EL (cell line): ENCODE results near the gene COL8A1.
A peak's percentile ranks its signal among the peaks of the same experiment; 100 is the strongest.
"Not testable (repeated sequence)": the region's sequence is repeated elsewhere in the genome, so short reads cannot be mapped to it uniquely, and the experiment has no call there.

ENCODE experiments used
- DNase-seq: peaks from one replicate; pipeline ENCODE4 v3.0.0-alpha.2; 2016

Gene COL8A1

GRCh38 chr3:99638167-99638948 is at the start of gene COL8A1:
Gene COL8A1, plus strand, starts transcription at chr3:99638594. Its CDS starts 152,089 bp downstream, at chr3:99790683.
- peak; percentile 91 for DNase-seq

DNA sequence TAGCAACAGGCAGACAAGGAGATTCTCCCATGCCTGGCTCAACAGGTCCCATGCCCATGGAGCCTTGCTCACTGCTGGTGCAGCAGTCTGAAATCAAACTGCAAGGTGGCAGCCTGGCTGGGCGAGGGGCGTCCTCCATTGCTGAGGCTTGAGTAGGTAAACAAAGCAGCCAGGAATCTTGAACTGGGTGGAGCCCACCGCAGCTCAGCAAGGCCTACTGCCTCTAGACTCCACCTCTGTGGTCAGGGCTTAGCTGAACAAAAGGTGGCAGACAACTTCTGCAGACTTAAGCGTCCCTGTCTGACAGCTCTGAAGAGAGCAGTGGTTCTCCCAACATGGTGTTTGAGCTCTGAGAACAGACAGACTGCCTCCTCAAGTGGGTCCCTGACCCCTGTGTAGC is 49.2 kb upstream of the COL8A1 start:
- not testable (repeated sequence) for DNase-seq

DNA sequence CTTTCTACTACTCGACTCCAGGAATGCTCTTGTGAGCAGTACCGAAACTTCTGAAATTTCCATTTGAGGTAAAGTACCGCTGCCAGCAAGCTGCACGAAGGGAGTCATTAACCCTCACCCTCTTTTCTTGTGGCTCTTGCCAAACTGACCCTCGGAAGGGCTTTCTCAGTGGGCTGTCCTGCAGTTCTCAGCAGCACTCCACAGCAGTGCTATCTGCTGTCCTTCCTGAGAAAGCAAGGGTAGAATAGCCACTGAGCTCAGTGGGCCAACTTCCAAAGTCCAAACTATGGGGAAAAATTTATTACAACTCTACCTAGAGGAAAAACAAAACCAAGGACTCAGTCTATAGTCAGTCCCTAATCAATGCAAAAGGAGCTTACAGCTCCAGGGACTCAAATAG is 38.5 kb upstream of the COL8A1 start:
- no peak for DNase-seq

GRCh38 chr3:99601515-99601914 is 36.9 kb upstream of the COL8A1 start:
- no peak for DNase-seq

DNA sequence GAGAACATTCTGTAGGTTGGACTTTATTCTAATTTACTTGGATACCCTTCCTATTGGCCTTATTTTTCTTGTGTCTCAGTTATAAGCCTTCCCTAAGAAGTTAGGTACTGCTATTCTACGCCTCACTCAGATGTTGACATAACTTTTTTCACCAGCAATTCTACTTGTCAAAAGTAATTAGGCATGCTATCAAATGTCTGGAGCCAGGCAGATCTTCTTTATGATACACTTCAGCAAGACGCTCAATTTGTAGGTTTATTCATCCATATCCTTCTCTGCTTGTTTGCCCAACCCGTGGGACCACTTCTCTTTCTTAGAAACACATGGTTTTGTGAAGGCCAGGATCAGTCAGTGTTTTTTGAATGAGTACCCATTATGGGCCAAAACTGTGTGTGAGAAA is 36.2 kb upstream of the COL8A1 start:
- no peak for DNase-seq

- DNase-seq, result no peak
These were observed 31.2 kb upstream of the COL8A1 start for GRCh38 chr3:99607151-99607550.

DNA sequence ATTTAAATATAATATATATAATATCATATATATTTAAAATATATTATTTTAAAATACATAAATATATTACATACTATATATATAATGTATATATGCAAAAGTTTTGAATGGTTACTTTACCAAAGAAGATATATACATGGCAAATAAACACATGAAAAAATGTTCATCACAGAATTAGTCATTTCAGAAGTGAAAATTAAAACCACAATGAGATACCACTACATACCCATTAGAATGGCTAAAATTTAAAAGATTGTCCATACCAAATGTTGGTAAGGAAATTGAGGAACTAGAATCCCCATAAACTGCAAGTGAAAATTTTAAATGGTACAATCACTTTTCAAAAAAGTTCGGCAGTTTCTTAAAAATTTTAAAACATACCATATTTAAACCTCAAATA is 23.6 kb upstream of the COL8A1 start:
- DNase-seq, result no peak

- DNase-seq, result peak; percentile 41
These were observed 18.2 kb upstream of the COL8A1 start for GRCh38 chr3:99620077-99620767.

DNA sequence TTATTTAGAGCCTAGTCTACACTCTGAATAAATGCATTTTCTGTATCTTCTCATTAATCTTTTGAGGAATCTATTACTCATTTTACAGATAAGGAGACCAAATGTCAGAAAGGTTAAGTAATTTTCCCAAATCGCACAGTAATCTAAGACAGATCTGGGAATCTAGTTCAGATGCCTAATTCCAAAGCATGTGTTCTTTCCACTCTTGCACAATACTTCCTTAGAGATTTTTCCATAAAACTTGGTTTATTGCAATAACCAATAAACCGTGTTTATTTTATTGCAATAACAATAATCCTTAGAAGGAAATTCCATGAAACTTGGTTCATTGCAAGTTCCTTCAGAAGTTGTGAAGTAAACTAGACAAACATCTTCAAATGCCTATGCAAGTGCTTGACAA is 17.4 kb upstream of the COL8A1 start:
- peak; percentile 63 for DNase-seq

DNA sequence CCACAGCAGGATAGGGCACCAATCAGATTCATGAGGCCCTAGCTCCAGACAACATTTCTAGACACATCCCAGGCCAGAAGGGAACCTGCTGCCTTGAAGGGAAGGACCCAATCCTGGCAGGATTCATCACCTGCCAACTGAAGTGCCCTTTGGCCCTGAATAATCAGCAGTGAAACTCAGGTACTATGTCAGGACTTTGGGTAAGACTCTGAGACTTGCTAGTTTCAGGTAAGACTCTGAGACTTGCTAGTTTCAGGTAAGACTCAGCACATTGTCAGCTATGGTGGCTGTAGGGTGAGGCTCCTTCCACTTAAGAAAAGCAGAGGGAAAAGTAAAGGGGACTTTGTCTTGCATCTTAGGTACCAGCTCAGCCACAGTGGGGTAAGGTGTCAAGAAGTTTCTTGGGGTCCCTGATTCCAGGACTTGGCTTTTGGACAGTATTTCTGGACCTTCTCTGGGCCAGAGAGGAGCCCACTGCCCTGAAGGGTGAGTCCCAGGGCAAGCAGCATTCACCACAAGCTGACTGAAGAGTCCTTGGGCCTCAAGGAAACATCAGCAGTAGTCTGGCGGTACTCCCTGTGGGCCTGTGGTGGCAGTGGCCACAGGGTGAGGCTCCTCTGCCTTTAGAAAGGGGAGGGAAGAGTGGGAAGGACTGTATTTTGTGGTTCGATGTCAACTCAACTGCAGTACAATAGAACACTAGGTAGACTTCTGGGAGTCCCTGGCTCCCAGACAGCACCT is 13.7 kb upstream of the COL8A1 start:
- DNase-seq, result no peak

DNA sequence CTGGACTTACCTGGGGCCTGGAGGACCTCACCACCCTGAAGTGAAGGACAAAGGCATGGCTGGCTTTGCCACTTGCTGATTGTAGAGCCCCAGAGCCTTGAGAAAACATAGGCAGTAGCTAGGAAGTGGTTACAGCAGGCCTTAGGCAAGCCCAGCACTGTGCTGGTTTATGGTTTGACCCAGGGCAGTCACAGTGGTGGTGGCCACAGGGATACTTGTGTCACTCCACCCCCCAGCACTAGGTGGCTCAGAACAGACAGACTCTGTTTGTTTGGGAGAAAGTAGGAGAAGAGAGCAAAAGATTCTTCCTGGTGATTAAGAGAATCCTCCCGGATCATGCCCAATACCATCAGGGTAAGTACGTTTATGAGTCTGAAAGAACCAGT is 13.2 kb upstream of the COL8A1 start:
- no peak for DNase-seq

DNA sequence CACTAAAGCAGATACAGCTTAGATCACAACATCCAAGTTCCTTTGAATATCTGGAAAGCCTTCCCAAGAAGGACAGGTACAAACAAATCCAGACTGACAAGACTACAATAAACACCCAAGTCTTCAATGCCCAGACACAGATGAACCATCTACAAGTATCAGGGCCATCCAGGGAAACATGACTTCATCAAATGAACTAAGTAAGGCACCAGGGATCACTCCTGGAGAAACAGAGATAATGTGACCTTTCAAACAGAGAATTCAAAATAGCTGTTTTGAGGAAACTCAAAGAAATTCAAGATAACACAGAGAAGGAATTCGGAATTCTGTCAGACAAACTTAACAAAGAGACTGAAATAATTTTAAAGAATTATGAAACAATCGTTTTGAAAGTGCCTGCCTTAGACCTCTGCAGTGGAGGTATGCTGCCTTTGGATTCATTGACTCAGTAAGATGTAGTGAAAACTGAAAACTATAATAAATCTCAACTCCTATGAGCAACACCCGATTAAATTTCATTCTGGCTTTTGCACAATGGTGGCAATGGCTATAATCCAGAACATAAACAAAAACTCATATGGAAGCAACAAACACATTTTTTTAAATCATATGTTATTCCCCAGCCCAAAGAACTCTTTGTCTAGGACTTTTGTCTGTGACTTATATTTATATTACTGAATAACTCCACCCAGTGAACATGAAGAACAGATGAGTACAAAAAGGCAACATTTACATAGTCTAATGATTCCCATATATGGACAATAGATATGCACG is 12.6 kb upstream of the COL8A1 start:
- DNase-seq, result peak; percentile 45

DNA sequence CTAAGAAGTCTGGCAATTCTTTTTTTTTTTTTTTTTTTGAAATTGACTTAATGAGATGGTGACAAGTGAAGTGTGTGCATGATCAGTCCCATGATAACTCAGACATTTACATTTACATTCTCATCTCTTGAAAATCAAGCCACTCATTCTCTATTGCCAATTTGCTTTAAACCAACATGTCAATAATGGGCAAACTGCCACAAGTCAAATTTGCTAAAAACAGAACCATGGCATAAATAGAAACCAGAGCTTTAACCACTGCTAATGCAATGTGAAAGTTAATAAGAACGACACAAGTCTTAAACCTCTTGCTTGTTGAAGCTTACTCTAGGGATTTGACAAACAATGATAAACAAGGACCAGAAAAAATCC is 12.0 kb upstream of the COL8A1 start:
- DNase-seq, result no peak

DNA sequence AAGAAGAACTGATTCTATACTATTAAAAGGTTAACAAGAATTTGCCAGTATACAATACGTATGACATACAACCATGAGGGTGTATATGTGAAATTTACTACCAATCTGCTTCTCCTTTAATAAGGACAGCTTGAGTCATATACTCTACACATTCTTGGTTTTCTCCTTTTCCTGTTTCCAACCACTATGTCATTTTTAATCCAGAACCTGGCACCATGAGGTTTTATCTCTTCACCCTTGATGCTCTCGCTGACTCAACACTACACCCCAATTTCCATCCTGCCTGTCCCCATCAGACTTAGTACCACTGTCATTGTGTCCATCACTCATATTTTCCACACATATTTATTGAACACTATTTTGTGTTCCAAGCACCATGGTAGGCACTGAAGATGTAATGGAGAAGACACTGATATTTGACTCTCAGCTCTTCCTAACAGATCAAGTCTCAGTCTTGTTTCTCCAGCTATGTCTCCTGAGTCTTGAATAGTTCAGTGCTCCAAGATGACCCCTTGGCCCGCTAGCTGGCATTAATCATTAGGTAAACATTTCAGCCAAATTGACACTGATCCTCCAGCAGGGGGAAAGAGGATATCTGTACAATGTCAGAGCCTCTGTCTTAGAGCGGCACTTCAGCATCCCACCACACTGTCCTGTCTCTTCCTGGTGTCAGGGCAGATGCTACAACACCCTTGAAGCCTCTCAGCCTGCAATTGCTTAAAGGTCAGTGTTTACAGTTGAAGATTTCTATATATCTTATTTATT is 11.2 kb upstream of the COL8A1 start:
- peak; percentile 56 for DNase-seq

- DNase-seq, result no peak
These were observed 7.6 kb upstream of the COL8A1 start for GRCh38 chr3:99630815-99631214.

GRCh38 chr3:99633887-99634558 is 4.4 kb upstream of the COL8A1 start:
- DNase-seq, result no peak

GRCh38 chr3:99634881-99635280 is 3.5 kb upstream of the COL8A1 start:
- DNase-seq, result no peak

GRCh38 chr3:99635348-99635747 is 3.0 kb upstream of the COL8A1 start:
- DNase-seq, result no peak

DNA sequence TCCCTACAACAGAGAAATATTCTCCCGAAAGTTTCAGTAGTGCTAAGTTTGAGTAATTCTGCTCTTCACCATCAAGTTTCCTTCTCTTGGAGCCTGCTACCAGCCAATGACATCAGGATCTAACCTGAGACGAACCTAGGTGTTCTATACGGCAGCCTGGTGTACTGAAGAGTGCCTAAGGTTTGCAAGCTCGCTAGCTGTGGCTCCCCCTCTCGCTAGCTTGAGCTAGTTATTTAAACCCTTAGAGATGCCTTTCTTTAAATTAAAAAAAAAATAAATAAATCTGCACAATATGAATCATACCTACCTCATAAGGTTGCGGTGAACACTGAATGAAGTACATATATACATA is 1.4 kb upstream of the COL8A1 start:
- no peak for DNase-seq

GRCh38 chr3:99637368-99638111 is 854 bp upstream of the COL8A1 start:
- peak; percentile 89 for DNase-seq

GRCh38 chr3:99639579-99639978 is 1.2 kb downstream of the COL8A1 start:
- peak; percentile 37 for DNase-seq
